Measurements from ENCODE around the gene PTGDR.

- TF ChIP-seq CTCF (IDR thresholded peaks at IDR 0.05; ENCODE audit: poor library complexity) (no peak), EZH2 (IDR thresholded peaks at IDR 0.05; ENCODE audit: borderline replicate concordance) (no peak)
Measured at GRCh38 chr14:52267501-52268278, at the start of gene PTGDR.
